ENCODE data around the gene INHBB.

The INHBB gene

GRCh38 chr2:120322329-120322728, 23.6 kb upstream of the INHBB start:
- Histone ChIP-seq H3K4me1 (ENCODE audit: control insufficient read depth, insufficient read depth, low read length) (no peaks in the 10 kb centered on the region), H3K4me3 (ENCODE audit: insufficient read depth, low read depth, low read length) (no peak overlapping the region), H3K27ac (ENCODE audit: insufficient read depth, low read depth, low read length, poor library complexity, severe bottlenecking) (no peak overlapping the region), H3K9me3 (ENCODE audit: control insufficient read depth, low read length) (no peaks in the 10 kb centered on the region), H3K27me3 (ENCODE audit: control insufficient read depth, insufficient read depth, low read length, poor library complexity, severe bottlenecking) (no peaks in the 10 kb centered on the region), H3K36me3 (ENCODE audit: control insufficient read depth, insufficient read depth, low read length) (no peaks in the 10 kb centered on the region)
- WGBS, 2 experiments = 95 to 96% methylated on average over 7 of the region's 7 CpGs

DNA sequence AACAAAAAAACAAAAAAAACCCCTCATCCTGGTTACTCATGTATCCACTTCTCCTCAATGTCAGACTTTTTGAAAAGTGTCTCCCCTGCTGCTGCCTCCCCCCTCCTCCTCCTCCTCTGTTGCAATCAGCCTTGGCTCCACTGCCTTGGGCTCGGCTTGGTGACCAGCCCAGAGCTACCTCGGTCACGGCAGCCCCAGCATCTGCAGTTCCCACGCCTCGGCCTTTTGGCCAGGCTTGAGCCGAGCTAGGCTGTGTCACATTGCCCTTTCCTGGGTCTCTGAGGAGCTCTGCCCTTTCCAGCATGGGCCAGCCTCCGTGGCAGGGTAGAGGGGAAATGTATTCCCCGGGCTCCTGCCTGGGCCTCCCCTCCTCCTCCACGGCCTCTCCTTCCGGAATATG, 22.7 kb upstream of the INHBB start:
- no peak overlapping the region for H3K4me3 ChIP-seq (ENCODE audit: insufficient read depth, low read depth, low read length)
- no peaks in the 10 kb centered on the region for H3K9me3 ChIP-seq (ENCODE audit: control insufficient read depth, low read length)
- no peaks in the 10 kb centered on the region for H3K36me3 ChIP-seq (ENCODE audit: control insufficient read depth, insufficient read depth, low read length)
- H3K4me1 ChIP-seq (ENCODE audit: control insufficient read depth, insufficient read depth, low read length) = no peaks in the 10 kb centered on the region
- 86 to 89% methylated on average over 10 of the region's 10 CpGs for WGBS, 2 experiments
- no peak overlapping the region for H3K27ac ChIP-seq (ENCODE audit: insufficient read depth, low read depth, low read length, poor library complexity, severe bottlenecking)
- H3K27me3 ChIP-seq (ENCODE audit: control insufficient read depth, insufficient read depth, low read length, poor library complexity, severe bottlenecking) = no peaks in the 10 kb centered on the region

- WGBS, 2 experiments = 92 to 93% methylated on average over 9 of the region's 10 CpGs
- Histone ChIP-seq H3K4me1 (ENCODE audit: control insufficient read depth, insufficient read depth, low read length) (no peaks in the 10 kb centered on the region), H3K36me3 (ENCODE audit: control insufficient read depth, insufficient read depth, low read length) (no peaks in the 10 kb centered on the region), H3K27me3 (ENCODE audit: control insufficient read depth, insufficient read depth, low read length, poor library complexity, severe bottlenecking) (no peaks in the 10 kb centered on the region), H3K9me3 (ENCODE audit: control insufficient read depth, low read length) (no peaks in the 10 kb centered on the region), H3K4me3 (ENCODE audit: insufficient read depth, low read depth, low read length) (no peak overlapping the region), H3K27ac (ENCODE audit: insufficient read depth, low read depth, low read length, poor library complexity, severe bottlenecking) (no peak overlapping the region)
Observed at GRCh38 chr2:120323807-120324399, 22.0 kb upstream of the INHBB start.

- Histone ChIP-seq H3K4me3 (ENCODE audit: insufficient read depth, low read depth, low read length) (no peak overlapping the region), H3K27me3 (ENCODE audit: control insufficient read depth, insufficient read depth, low read length, poor library complexity, severe bottlenecking) (no peaks in the 10 kb centered on the region), H3K9me3 (ENCODE audit: control insufficient read depth, low read length) (no peaks in the 10 kb centered on the region), H3K27ac (ENCODE audit: insufficient read depth, low read depth, low read length, poor library complexity, severe bottlenecking) (no peak overlapping the region), H3K36me3 (ENCODE audit: control insufficient read depth, insufficient read depth, low read length) (no peaks in the 10 kb centered on the region), H3K4me1 (ENCODE audit: control insufficient read depth, insufficient read depth, low read length) (no peaks in the 10 kb centered on the region)
- WGBS, 2 experiments = 90 to 97% methylated on average over 7 of the region's 7 CpGs
Observed at GRCh38 chr2:120324933-120325332, 21.0 kb upstream of the INHBB start.

DNA sequence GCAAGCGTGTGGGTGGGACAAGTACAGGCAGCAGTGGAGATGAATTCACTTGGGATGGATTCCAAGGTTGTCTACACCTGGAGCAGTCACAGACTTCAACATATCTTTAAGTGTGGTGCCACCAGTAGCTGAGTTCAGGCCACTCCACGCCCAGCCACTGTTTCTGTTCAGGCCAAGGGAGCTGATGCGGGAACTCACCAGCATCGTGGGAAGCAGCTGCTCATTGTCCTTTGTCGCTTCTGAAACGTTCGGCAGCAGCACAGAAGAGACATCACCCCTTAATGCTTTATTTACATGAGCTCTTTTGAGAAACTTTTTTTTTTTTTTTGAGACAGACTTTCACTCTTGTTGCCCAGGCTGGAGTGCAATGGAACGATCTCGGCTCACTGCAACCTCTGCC, 19.9 kb upstream of the INHBB start:
- Histone ChIP-seq H3K36me3 (ENCODE audit: control insufficient read depth, insufficient read depth, low read length) (no peaks in the 10 kb centered on the region), H3K27ac (ENCODE audit: insufficient read depth, low read depth, low read length, poor library complexity, severe bottlenecking) (no peak overlapping the region), H3K4me1 (ENCODE audit: control insufficient read depth, insufficient read depth, low read length) (no peaks in the 10 kb centered on the region), H3K9me3 (ENCODE audit: control insufficient read depth, low read length) (no peaks in the 10 kb centered on the region), H3K4me3 (ENCODE audit: insufficient read depth, low read depth, low read length) (no peak overlapping the region), H3K27me3 (ENCODE audit: control insufficient read depth, insufficient read depth, low read length, poor library complexity, severe bottlenecking) (no peaks in the 10 kb centered on the region)
- 89 to 92% methylated on average over 9 of the region's 9 CpGs for WGBS, 2 experiments

DNA sequence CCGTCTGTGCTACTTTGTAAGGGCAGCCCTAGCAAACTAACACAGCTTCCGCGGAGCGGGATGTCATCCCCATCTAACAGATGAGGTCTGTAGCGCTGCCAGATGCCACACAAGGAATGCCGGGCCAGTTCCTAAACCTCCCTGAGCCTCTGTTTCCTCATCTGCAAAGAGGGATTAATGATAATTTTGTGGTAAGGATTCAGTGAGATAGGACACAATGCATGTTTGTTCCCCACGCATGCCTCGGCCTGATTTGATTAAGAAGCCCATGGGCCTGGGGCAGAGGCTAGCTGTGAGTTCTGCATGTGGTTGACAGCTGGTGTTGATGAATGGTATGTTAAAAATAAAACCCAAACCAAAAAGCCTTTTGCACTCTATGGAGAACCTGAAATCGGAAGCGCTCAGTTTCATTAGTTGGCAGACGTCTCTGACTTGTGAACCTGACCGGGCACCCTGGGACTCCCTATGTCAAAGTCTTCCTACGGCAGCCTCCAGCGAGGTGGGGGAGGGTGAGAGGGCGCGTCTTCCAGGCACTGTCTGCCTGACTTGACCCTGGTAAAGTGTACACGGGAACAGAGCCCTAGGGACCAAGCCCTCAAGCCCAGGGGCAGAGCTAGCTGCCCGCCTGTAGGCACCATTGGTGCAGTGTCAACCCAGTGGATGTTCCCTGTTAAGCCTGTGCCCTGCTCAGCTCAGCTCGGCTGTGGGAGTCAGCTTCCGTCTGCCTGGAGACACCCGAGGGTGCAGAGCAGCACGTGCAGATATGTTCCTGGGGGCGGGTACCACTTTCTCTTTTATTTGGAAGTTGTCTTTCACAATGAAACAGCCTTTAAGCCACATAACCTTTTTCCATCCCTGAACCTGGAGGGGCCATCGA, 14.8 kb upstream of the INHBB start:
- Histone ChIP-seq H3K4me1 (ENCODE audit: control insufficient read depth, insufficient read depth, low read length) (no peaks in the 10 kb centered on the region), H3K4me3 (ENCODE audit: insufficient read depth, low read depth, low read length) (no peak overlapping the region), H3K27me3 (ENCODE audit: control insufficient read depth, insufficient read depth, low read length, poor library complexity, severe bottlenecking) (no peaks in the 10 kb centered on the region), H3K27ac (ENCODE audit: insufficient read depth, low read depth, low read length, poor library complexity, severe bottlenecking) (no peak overlapping the region), H3K9me3 (ENCODE audit: control insufficient read depth, low read length) (no peaks in the 10 kb centered on the region), H3K36me3 (ENCODE audit: control insufficient read depth, insufficient read depth, low read length) (no peaks in the 10 kb centered on the region)
- 90 to 92% methylated on average over 24 of the region's 24 CpGs for WGBS, 2 experiments

GRCh38 chr2:120331903-120332302, 14.0 kb upstream of the INHBB start:
- H3K27ac ChIP-seq (ENCODE audit: insufficient read depth, low read depth, low read length, poor library complexity, severe bottlenecking) = no peak overlapping the region
- no peaks in the 10 kb centered on the region for H3K27me3 ChIP-seq (ENCODE audit: control insufficient read depth, insufficient read depth, low read length, poor library complexity, severe bottlenecking)
- H3K9me3 ChIP-seq (ENCODE audit: control insufficient read depth, low read length) = no peaks in the 10 kb centered on the region
- no peaks in the 10 kb centered on the region for H3K4me1 ChIP-seq (ENCODE audit: control insufficient read depth, insufficient read depth, low read length)
- WGBS, 2 experiments = 91 to 98% methylated on average over 4 of the region's 4 CpGs
- no peak overlapping the region for H3K4me3 ChIP-seq (ENCODE audit: insufficient read depth, low read depth, low read length)
- H3K36me3 ChIP-seq (ENCODE audit: control insufficient read depth, insufficient read depth, low read length) = no peaks in the 10 kb centered on the region

DNA sequence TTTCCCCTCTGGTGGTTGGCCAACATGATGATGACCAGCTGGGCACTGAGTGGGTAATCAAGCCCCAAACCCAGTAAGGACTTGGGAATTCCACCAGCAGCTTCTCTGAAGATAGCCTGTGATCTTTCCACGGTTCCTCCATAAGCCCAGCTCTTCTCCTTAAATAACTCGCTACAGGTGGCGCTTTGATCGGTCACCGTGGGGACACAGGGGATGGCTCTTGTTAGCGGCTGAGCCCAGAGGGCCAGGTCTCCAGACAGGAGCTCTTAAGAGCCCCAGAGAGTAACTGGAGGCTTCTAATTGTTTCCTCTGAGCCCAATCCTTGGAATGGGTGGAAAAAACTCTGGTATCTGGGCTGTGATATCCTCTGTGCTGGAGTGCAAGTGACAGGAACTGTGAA, 13.6 kb upstream of the INHBB start:
- Histone ChIP-seq H3K27me3 (ENCODE audit: control insufficient read depth, insufficient read depth, low read length, poor library complexity, severe bottlenecking) (no peaks in the 10 kb centered on the region), H3K27ac (ENCODE audit: insufficient read depth, low read depth, low read length, poor library complexity, severe bottlenecking) (no peak overlapping the region), H3K9me3 (ENCODE audit: control insufficient read depth, low read length) (no peaks in the 10 kb centered on the region), H3K4me1 (ENCODE audit: control insufficient read depth, insufficient read depth, low read length) (no peaks in the 10 kb centered on the region), H3K4me3 (ENCODE audit: insufficient read depth, low read depth, low read length) (no peak overlapping the region), H3K36me3 (ENCODE audit: control insufficient read depth, insufficient read depth, low read length) (no peaks in the 10 kb centered on the region)
- 92 to 94% methylated on average over 6 of the region's 6 CpGs for WGBS, 2 experiments

- H3K4me1 ChIP-seq (ENCODE audit: control insufficient read depth, insufficient read depth, low read length) = no peaks in the 10 kb centered on the region
- WGBS, 2 experiments = 86 to 98% methylated on average over 1 of the region's 1 CpG
- H3K27ac ChIP-seq (ENCODE audit: insufficient read depth, low read depth, low read length, poor library complexity, severe bottlenecking) = no peak overlapping the region
- H3K9me3 ChIP-seq (ENCODE audit: control insufficient read depth, low read length) = no peaks in the 10 kb centered on the region
- no peaks in the 10 kb centered on the region for H3K36me3 ChIP-seq (ENCODE audit: control insufficient read depth, insufficient read depth, low read length)
- H3K27me3 ChIP-seq (ENCODE audit: control insufficient read depth, insufficient read depth, low read length, poor library complexity, severe bottlenecking) = no peaks in the 10 kb centered on the region
- no peak overlapping the region for H3K4me3 ChIP-seq (ENCODE audit: insufficient read depth, low read depth, low read length)
Observed at GRCh38 chr2:120334068-120334467, 11.9 kb upstream of the INHBB start.

DNA sequence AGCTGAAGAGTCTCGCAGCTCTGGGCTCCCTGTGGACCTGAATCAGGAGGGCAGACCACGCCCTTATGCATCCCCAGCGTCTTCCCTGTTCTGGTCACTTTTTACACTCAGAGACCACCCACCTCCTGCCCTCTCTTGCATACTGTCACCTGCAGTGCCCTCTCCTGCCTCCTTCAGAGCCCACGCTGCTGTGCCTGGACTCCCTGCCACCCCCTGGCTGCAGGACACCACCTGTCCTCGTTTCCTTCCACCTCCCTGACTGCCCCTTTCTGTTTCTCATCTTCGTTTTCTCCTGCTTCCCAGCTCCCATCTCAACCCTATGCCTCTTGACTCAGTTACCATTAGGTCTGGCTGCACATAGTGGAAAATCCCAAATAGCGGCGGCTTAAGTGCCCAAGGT, 9.2 kb upstream of the INHBB start:
- Histone ChIP-seq H3K27me3 (ENCODE audit: control insufficient read depth, insufficient read depth, low read length, poor library complexity, severe bottlenecking) (peaks cover 17% of the 10 kb centered on the region), H3K4me3 (ENCODE audit: insufficient read depth, low read depth, low read length) (no peak overlapping the region), H3K4me1 (ENCODE audit: control insufficient read depth, insufficient read depth, low read length) (no peaks in the 10 kb centered on the region), H3K9me3 (ENCODE audit: control insufficient read depth, low read length) (no peaks in the 10 kb centered on the region), H3K36me3 (ENCODE audit: control insufficient read depth, insufficient read depth, low read length) (no peaks in the 10 kb centered on the region), H3K27ac (ENCODE audit: insufficient read depth, low read depth, low read length, poor library complexity, severe bottlenecking) (no peak overlapping the region)
- WGBS, 2 experiments = 78 to 81% methylated on average over 8 of the region's 8 CpGs
